Stimulated activated CD4-positive, alpha-beta T cell treated with anti-CD3 and anti-CD28 coated beads, Interleukin-4, amount 100 ng/mL, for 1 hour (primary cell): ENCODE data around the gene USH2A.

Experiments
- DNase-seq: peaks from one replicate; pipeline ENCODE4 v3.0.0-alpha.2; 2020

USH2A gene

GRCh38 chr1:216111842-216112241, 311.4 kb downstream of the USH2A start:
- no peak for DNase-seq

DNA sequence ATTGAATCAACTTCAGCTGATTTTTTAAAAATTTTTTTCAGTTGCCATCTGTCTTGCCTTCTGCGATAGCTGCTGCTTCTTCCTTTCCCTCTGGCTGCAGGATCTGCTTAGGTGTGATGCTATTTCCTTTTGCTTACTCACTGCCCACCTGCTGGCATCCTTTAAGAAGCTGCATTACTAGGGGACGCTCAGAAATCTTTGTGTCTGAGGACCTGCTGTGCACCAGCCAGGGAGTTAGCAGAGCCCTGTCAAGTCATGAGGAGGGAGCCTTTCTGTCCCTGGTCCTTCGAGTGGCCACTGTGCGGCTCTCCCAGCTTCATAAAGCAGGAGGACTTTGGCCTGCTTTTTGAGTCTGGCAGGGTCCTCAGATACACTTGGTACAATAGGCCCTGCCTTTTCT, 327.8 kb downstream of the USH2A start:
- DNase-seq = no peak

GRCh38 chr1:216090556-216090955, 332.7 kb downstream of the USH2A start:
- DNase-seq = no peak

- DNase-seq = no peak
Observed at GRCh38 chr1:216086678-216087077, 336.6 kb downstream of the USH2A start.

GRCh38 chr1:216081445-216081844, 341.8 kb downstream of the USH2A start:
- no peak for DNase-seq

DNA sequence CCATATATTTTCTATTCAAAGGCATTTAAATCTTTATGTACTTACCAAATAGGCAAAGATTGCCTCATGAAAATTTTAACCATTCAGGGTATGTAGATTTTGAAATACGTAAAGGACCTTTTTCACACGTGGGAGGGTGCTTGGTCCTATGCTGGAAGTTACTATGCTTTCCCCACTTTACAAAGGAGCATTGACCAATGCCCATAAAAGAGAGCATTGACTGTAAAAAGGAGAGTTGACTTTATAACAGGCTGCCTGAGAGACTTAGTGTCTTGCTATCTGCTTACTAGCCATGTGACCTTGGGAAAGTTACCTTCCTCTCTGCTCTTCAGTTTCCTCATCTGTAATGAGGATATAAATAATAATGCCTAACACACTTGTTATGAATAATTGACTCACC, 346.5 kb downstream of the USH2A start:
- no peak for DNase-seq

DNA sequence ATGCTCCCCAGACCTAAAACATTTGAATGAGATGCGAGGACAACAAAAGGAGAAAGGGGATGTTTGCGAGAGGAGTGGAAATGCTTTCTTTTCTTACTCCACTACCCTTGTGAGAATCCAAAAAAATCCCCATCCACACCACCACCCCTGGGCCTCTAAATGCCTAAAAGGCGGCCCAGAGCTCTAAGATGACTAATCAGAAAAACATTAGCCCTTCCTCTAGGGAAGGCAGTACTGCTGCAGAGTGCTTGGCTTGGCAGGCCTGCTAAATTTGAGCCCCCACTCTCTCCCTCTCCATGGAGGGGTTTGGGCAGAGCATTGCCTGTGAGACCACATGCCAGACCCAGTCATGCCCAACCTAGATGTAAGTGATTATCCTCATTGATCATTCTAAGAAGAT, 347.9 kb downstream of the USH2A start:
- DNase-seq = no peak

DNA sequence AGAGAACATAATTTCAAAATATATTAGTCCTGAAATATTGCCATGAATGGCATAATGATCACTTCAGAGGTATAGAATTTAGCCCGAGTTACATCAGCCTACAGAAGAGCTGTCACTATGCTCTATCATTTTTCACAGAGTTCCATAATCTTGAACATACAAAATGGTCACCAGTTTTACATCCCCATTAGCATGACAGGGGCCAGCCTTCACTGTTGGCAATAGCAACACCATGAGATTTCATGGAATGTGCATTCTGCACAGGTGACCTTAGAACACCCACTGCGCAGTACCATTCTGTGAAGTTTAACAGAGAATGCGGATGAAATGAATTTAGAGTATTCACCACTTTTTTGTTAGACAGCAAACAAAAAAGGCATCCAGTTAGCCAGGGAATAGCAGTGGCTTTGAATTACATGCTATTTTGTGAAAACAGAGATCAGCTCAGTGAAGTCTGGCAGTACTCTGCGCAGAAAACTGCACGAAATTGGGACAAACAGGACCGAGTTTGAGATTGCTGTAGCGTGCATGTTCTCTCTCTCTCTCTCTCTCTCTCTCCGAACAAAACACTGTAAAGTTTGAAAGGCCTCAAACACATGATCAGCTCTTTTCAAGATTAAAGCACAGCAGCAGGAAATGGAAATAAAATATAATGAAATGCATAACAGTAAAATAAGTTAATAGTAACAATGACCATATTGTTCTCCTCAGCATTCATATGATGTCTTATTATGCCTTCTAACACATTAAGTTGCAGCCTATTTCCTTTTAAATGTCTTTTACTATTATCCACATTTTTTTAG, 349.3 kb downstream of the USH2A start:
- DNase-seq = no peak

- DNase-seq = no peak
Observed at GRCh38 chr1:216071262-216071661, 352.0 kb downstream of the USH2A start.

DNA sequence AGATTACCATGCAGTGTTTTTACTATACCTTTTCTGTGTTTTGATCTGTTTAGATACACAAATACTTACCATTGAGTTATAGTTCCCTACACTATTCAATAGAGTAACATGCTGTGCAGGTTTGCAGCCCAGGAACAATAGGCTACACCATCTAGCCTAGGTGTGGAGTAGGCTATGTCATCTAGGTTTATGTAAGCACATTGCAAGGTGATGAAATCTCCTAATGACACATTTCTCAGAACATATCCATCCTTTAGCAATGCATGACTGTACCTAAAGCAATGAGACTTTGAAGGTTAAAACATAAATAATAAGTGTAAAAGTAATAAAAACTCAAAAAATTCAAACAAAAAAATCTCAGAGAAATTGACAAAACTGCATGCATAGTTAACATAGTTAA, 358.6 kb downstream of the USH2A start:
- no peak for DNase-seq

DNA sequence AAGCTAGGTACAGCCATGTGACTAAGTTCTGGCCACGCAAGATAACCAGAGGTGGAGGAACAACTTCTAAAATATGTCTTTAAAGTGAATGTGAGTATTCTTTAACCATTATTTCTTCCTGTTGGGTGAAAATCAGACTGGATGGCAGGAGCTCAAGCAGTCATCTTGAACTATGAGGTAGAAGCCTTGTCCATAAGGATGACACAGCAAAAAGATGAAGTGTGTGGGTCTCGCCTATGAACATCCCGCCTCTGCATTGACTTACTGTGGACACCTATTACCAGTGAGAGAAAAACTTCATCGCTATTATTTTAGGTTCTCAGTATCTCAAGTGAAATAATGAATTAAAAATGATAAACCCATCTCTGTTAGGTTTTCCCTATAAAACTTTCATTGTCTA, 365.3 kb downstream of the USH2A start:
- no peak for DNase-seq

GRCh38 chr1:216057063-216057462, 366.2 kb downstream of the USH2A start:
- DNase-seq = no peak

- DNase-seq = no peak
Observed at GRCh38 chr1:216055004-216055403, 368.2 kb downstream of the USH2A start.

GRCh38 chr1:216054600-216054999, 368.6 kb downstream of the USH2A start:
- DNase-seq = no peak

- no peak for DNase-seq
Observed at GRCh38 chr1:216051071-216051470, 372.2 kb downstream of the USH2A start.

GRCh38 chr1:216049741-216050430, 373.4 kb downstream of the USH2A start:
- no peak for DNase-seq

DNA sequence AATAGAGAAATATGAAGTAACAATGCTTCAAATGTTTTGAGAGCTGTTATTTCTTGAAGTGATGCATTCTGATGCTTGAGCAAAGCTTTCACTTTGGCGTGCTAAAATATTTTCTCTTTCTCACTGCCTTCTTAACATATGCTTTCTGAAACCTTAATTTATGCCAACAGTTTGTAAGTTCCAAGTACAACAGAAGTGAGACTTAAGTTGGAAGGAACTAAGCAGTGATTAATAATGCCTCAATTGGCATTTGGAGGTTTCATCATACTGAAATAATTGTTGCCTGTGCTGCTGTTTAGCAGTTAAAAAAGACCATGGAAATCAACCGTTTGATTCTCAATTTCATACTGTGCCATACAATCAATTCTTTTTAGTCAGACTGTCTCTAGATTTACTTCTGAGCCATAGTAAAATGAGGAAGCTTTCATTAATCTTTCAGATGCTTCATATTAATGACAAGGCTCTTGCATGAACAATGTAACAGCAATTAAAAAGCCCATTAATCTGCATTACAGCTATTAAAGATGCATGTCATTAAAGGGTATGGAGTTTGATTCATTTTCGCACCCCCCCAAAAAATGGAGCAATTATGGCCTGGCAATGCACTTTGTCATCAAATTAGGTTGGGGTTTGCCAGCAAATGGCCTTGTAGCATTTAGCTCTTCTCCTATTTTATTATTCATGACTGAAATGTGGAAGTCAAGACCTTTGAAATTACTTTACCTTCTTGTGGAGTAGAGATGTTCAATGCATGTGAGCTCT, 375.3 kb downstream of the USH2A start:
- DNase-seq = no peak

DNA sequence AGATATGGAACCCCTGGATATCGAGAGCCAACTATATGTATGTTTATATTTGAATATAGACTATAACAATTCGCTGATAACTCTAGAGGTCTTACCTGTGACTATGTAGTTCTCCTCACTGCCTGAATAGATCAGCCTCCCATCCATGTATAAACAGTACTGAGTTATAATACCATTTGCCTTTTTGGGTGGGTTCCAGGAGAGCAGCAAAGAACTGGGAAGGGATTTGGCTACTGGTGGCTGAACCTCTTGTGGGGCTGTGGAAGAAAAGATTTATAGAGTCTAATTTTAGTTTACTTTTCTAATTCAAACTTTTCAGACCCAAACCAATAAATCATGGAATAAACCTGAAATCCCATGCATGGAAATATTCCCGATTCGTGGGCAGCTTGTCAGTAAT, 376.9 kb downstream of the USH2A start:
- no peak for DNase-seq

- DNase-seq = no peak
Observed at GRCh38 chr1:216045400-216045799, 377.8 kb downstream of the USH2A start.

DNA sequence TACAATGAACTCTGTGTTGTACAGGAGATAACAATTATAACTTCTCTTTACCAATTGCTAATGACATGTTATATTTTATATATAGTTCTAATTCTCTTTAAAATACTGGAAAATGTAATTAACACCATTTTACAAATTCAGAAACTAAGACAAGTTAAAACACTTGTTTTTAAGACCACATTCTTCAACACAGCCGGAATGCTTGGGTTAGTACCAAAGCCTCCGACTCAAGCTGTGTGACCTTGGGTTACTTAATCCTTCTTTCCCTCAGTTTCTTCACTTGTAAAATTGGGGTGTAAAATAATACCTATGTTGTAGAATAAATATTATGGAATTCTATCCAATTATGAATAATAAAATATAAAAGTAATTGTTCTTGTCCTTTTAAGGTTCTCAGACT, 378.7 kb downstream of the USH2A start:
- DNase-seq = no peak

GRCh38 chr1:216034506-216034905, 388.7 kb downstream of the USH2A start:
- DNase-seq = no peak

DNA sequence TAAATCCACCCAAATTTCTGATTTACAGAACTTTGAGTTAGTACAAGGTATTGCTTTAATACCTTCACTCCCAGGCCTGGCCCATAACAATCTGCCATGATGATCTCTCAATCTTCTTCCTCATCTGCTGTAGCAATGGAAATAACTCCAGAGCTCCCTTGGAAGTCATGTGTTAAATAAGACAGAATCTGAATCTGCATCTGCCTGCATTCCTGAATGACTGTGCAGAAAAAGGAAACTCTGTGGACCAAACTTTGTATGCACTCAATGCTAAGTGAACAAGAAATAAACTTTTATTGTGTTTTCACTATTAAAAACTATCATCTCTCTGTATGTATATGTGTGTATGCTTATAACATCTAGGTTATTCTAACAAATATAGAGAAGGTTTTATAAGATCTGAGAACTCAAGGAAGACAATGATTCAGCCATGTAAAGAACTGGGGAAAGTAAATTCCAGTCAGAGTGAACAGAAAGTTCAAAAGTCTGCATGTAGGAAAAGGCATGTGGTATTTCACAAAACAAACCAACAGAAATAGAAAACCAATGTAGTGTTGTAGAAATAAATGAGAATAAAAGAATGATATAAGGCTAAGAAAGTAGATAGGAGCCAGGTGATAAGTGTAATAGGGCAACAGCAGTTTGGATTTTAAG, 390.2 kb downstream of the USH2A start:
- DNase-seq = no peak

DNA sequence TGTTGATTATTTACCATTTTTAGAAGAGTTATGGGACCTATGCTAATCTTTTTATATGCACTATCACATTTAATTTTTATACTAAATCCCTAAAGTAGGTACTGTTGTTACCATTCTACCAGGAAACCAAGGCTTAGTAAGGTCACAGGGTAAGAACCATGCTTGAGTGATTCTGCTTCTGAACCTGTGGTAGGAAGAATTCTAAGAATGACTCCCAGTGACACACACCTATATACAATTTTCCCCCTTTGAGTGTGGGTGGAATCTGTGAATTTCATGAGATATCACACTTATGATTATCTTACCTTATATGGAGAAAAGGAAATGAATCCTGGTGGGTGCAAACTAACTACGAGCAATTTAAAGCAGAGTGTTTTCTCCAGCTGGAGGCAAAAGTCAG, 391.0 kb downstream of the USH2A start:
- no peak for DNase-seq
